SK-N-SH treated with all-trans-retinoic acid at 6 μM for 48 hours (cell line): Measurements from ENCODE around the gene BLNK.

ENCODE experiments used
- CREB5 ChIP-seq: fragments of 250-450 bp; sonication (Bioruptor Pico); IDR thresholded peaks from 2 replicates; pipeline ENCODE4 v1.5.1; 2020; ENCODE audit warnings: low read depth, mild to moderate bottlenecking, moderate library complexity
- CSDC2 ChIP-seq: fragments of 250-450 bp; sonication (Bioruptor Pico); IDR thresholded peaks from 2 replicates; pipeline ENCODE4 v1.5.0; 2020; ENCODE audit warnings: mild to moderate bottlenecking, moderate library complexity
- GLIS3 ChIP-seq: fragments of 250-450 bp; sonication (Bioruptor Pico); IDR thresholded peaks from 2 replicates; pipeline ENCODE4 v1.5.0; 2020; ENCODE audit warnings: mild to moderate bottlenecking, moderate library complexity
- ISL1 ChIP-seq: fragments of 250-450 bp; sonication (Bioruptor Pico); IDR thresholded peaks from 2 replicates; pipeline ENCODE4 v2.1.2; 2022; ENCODE audit warnings: mild to moderate bottlenecking, moderate library complexity
- OSR1 ChIP-seq: fragments of 250-450 bp; sonication (Bioruptor Pico); IDR thresholded peaks from 2 replicates; pipeline ENCODE4 v1.8.0; 2022; ENCODE audit warnings: moderate library complexity, mild to moderate bottlenecking, inconsistent platforms
- PATZ1 ChIP-seq: fragments of 250-450 bp; sonication (Bioruptor Pico); IDR thresholded peaks from 2 replicates; pipeline ENCODE4 v1.8.0; 2020; ENCODE audit warnings: mild to moderate bottlenecking, moderate library complexity, borderline replicate concordance
- TCF4 ChIP-seq: fragments of 250-450 bp; sonication (Bioruptor Pico); IDR thresholded peaks from 2 replicates; pipeline ENCODE4 v1.8.0; 2021; ENCODE audit warnings: mild to moderate bottlenecking, moderate library complexity, borderline replicate concordance
- ZFP30 ChIP-seq: fragments of 450-650 bp; formaldehyde crosslinking; IDR thresholded peaks from 2 replicates; pipeline ENCODE4 v1.5.0; 2022; ENCODE audit warnings: mild to moderate bottlenecking, moderate library complexity
- ZNF70 ChIP-seq: fragments of 450-650 bp; formaldehyde crosslinking; IDR thresholded peaks from 2 replicates; pipeline ENCODE4 v1.5.0; 2020; ENCODE audit warnings: mild to moderate bottlenecking, moderate library complexity

GRCh38 chr10:96227206-96227605 is 44.2 kb downstream of the BLNK start:
- TF ChIP-seq PATZ1 (no peak), TCF4 (CRISPR knock-in tag) (no peak), ISL1 (no peak), CSDC2 (CRISPR knock-in tag) (no peak), OSR1 (CRISPR knock-in tag) (no peak), ZFP30 (CRISPR knock-in tag) (no peak), ZNF70 (CRISPR knock-in tag) (no peak), CREB5 (CRISPR knock-in tag) (no peak), GLIS3 (CRISPR knock-in tag) (no peak)
